GM18520 (cell line): Measurements from ENCODE around the gene IRF6.
"Not testable (repeated sequence)": the region's sequence is repeated elsewhere in the genome, so short reads cannot be mapped to it uniquely, and the experiment has no call there.

Source experiments
- ATAC-seq: cut with Tn5 transposase; IDR thresholded peaks from one replicate; pipeline ENCODE4 v1.9.1; 2021; ENCODE audit not compliant: unreplicated experiment

The IRF6 gene

GRCh38 chr1:209823143-209824041 lies 17.4 kb upstream of the IRF6 start:
- ATAC-seq = no peak

- no peak for ATAC-seq
Measured at GRCh38 chr1:209822706-209823105, 16.8 kb upstream of the IRF6 start.

GRCh38 chr1:209820986-209821385 lies 15.0 kb upstream of the IRF6 start:
- no peak for ATAC-seq

- ATAC-seq = no peak
Measured at GRCh38 chr1:209819058-209819457, 13.1 kb upstream of the IRF6 start.

GRCh38 chr1:209817691-209818090 lies 11.7 kb upstream of the IRF6 start:
- ATAC-seq = no peak

- no peak for ATAC-seq
Measured at GRCh38 chr1:209816923-209817322, 11.0 kb upstream of the IRF6 start.

GRCh38 chr1:209815931-209816341 lies 10.0 kb upstream of the IRF6 start:
- no peak for ATAC-seq

GRCh38 chr1:209815490-209815889 lies 9.5 kb upstream of the IRF6 start:
- ATAC-seq = no peak

GRCh38 chr1:209813902-209814301 lies 8.0 kb upstream of the IRF6 start:
- no peak for ATAC-seq

- no peak for ATAC-seq
Measured at GRCh38 chr1:209810783-209811182, 4.8 kb upstream of the IRF6 start.

GRCh38 chr1:209809611-209810010 lies 3.7 kb upstream of the IRF6 start:
- ATAC-seq = no peak

- no peak for ATAC-seq
Measured at GRCh38 chr1:209808059-209808581, 2.2 kb upstream of the IRF6 start.

GRCh38 chr1:209807509-209807908 lies 1.6 kb upstream of the IRF6 start:
- no peak for ATAC-seq

GRCh38 chr1:209805341-209805781 lies 581 bp downstream of the IRF6 start:
- no peak for ATAC-seq

GRCh38 chr1:209803568-209803967 lies 2.4 kb downstream of the IRF6 start:
- ATAC-seq = no peak

- no peak for ATAC-seq
Measured at GRCh38 chr1:209802780-209803152, 3.2 kb downstream of the IRF6 start.

GRCh38 chr1:209802117-209802779 lies 3.7 kb downstream of the IRF6 start:
- ATAC-seq = no peak

GRCh38 chr1:209800984-209801834 lies 4.7 kb downstream of the IRF6 start:
- no peak for ATAC-seq

GRCh38 chr1:209797978-209798639 lies 7.8 kb downstream of the IRF6 start:
- no peak for ATAC-seq

- not testable (repeated sequence) for ATAC-seq
Measured at GRCh38 chr1:209793711-209794110, 12.2 kb downstream of the IRF6 start.

- ATAC-seq = no peak
Measured at GRCh38 chr1:209791920-209792319, 14.0 kb downstream of the IRF6 start.
